Central memory CD8-positive, alpha-beta T cell (primary cell): ENCODE data around the gene FBXO3.

Experiments used
- ATAC-seq: fragments of 150-1000 bp; cut with Tn5 transposase; replicated peaks from 2 replicates; pipeline ENCODE4 v1.10.0; 2022; ENCODE audit warnings: mild to moderate bottlenecking, moderate FRiP score, moderate number of reproducible peaks; ENCODE audit not compliant: poor library complexity, severe bottlenecking; ENCODE audit errors: extremely low read depth
- DNase-seq, 2 donors: peaks; one replicate each; pipeline ENCODE4 v3.0.0; 2021; ENCODE audit warnings: low spot score in 2 of 2
- H3K27ac Mint-ChIP-seq: one replicate; pipeline ENCODE4 v1.8.0; 2022; ENCODE audit warnings: low read depth, mild to moderate bottlenecking, moderate library complexity, mixed read lengths
- H3K27me3 Mint-ChIP-seq: one replicate; pipeline ENCODE4 v1.8.0; 2022; ENCODE audit warnings: mixed read lengths
- H3K36me3 Mint-ChIP-seq: one replicate; pipeline ENCODE4 v1.8.0; 2022; ENCODE audit warnings: mild to moderate bottlenecking, moderate library complexity, mixed read lengths; ENCODE audit not compliant: insufficient read depth
- H3K4me1 Mint-ChIP-seq: one replicate; pipeline ENCODE4 v1.8.0; 2022; ENCODE audit warnings: mixed read lengths
- H3K4me3 Mint-ChIP-seq: one replicate; pipeline ENCODE4 v1.8.0; 2022; ENCODE audit warnings: mild to moderate bottlenecking, moderate library complexity, mixed read lengths
- H3K9me3 Mint-ChIP-seq: one replicate; pipeline ENCODE4 v1.8.0; 2022; ENCODE audit warnings: mixed read lengths

FBXO3 gene

GRCh38 chr11:33692541-33692940, 81.8 kb downstream of the FBXO3 start:
- no peaks in the 10 kb centered on the region for H3K9me3 Mint-ChIP-seq
- no peak overlapping the region for H3K27ac Mint-ChIP-seq
- no peak overlapping the region for H3K4me3 Mint-ChIP-seq
- no peaks in the 10 kb centered on the region for H3K36me3 Mint-ChIP-seq
- no peak for DNase-seq
- ATAC-seq = no peak
- H3K27me3 Mint-ChIP-seq = peaks cover 43% of the 10 kb centered on the region
- H3K4me1 Mint-ChIP-seq = no peaks in the 10 kb centered on the region

- no peaks in the 10 kb centered on the region for H3K4me1 Mint-ChIP-seq
- peaks cover 38% of the 10 kb centered on the region for H3K27me3 Mint-ChIP-seq
- no peaks in the 10 kb centered on the region for H3K9me3 Mint-ChIP-seq
- DNase-seq (no peak), ATAC-seq (no peak)
- no peak overlapping the region for H3K27ac Mint-ChIP-seq
- H3K36me3 Mint-ChIP-seq = no peaks in the 10 kb centered on the region
- no peak overlapping the region for H3K4me3 Mint-ChIP-seq
Observed at GRCh38 chr11:33692013-33692504, 82.3 kb downstream of the FBXO3 start.

- Mint-ChIP-seq H3K4me3 (no peak overlapping the region), H3K4me1 (no peaks in the 10 kb centered on the region), H3K36me3 (no peaks in the 10 kb centered on the region), H3K9me3 (no peaks in the 10 kb centered on the region), H3K27me3 (peaks cover 30% of the 10 kb centered on the region), H3K27ac (no peak overlapping the region)
- ATAC-seq = no peak
- DNase-seq = no peak
Observed at GRCh38 chr11:33691066-33691864, 83.1 kb downstream of the FBXO3 start.
